NCI-H2196 (cell line): ENCODE results near the gene FBXO8.

Experiments
- DNase-seq: peaks from one replicate; lab custom pipeline; 2025; ENCODE audit not compliant: unreplicated experiment; lab: John Stamatoyannopoulos, UW

FBXO8 gene

GRCh38 chr4:174210952-174211490 is 72.4 kb downstream of the FBXO8 start:
- no peak for DNase-seq

- no peak for DNase-seq
Observed at GRCh38 chr4:174210354-174210753, 73.1 kb downstream of the FBXO8 start.

- DNase-seq, result no peak
Observed at GRCh38 chr4:174209341-174209740, 74.1 kb downstream of the FBXO8 start.

GRCh38 chr4:174207367-174207766 is 76.1 kb downstream of the FBXO8 start:
- DNase-seq, result no peak

GRCh38 chr4:174204164-174204831 is 79.2 kb downstream of the FBXO8 start:
- DNase-seq, result no peak

- no peak for DNase-seq
Observed at GRCh38 chr4:174201871-174202270, 81.6 kb downstream of the FBXO8 start.

- no peak for DNase-seq
Observed at GRCh38 chr4:174199735-174200134, 83.7 kb downstream of the FBXO8 start.

GRCh38 chr4:174198828-174199227 is 84.6 kb downstream of the FBXO8 start:
- DNase-seq, result no peak

- DNase-seq, result no peak
Observed at GRCh38 chr4:174198396-174198795, 85.1 kb downstream of the FBXO8 start.

- DNase-seq, result no peak
Observed at GRCh38 chr4:174193438-174194374, 89.8 kb downstream of the FBXO8 start.

- no peak for DNase-seq
Observed at GRCh38 chr4:174192943-174193342, 90.5 kb downstream of the FBXO8 start.

- no peak for DNase-seq
Observed at GRCh38 chr4:174190832-174191500, 92.5 kb downstream of the FBXO8 start.

GRCh38 chr4:174189392-174190015 is 94.0 kb downstream of the FBXO8 start:
- no peak for DNase-seq
